Esophagus muscularis mucosa (tissue), 4 donors: Measurements from ENCODE around the gene PGD. TPM values are rescaled to one million over a fixed set of nuclear protein-coding genes. Genes with fewer than 3 reads are reported as not detected.

Experiments
- DNase-seq: peaks from one replicate; pipeline ENCODE4 v3.0.0-alpha.2; 2017; ENCODE audit errors: extremely low spot score
- H3K27ac ChIP-seq, 4 donors: fragments of 200-600 bp; sonication (generic); replicated peaks in 1 of 4; 1 replicate in 3 of 4; 2 replicates in 1 of 4; pipeline ENCODE4 v1.5.1; 2016 to 2019; ENCODE audit warnings: mild to moderate bottlenecking in 1 of 4
- H3K27me3 ChIP-seq, 4 donors: fragments of 200-600 bp; sonication (generic); one replicate each; pipeline versions ENCODE4 v1.5.1 to v1.6.0; 2016 to 2019
- H3K36me3 ChIP-seq, 4 donors: fragments of 200-600 bp; sonication (generic); one replicate each; pipeline ENCODE4 v1.5.1; 2016 to 2019
- H3K4me1 ChIP-seq, 4 donors: fragments of 200-600 bp; sonication (generic); one replicate each; pipeline ENCODE4 v1.5.1; 2016 to 2019
- H3K4me3 ChIP-seq, 4 donors: fragments of 200-600 bp; sonication (generic); 1 replicate in 2 of 4; 2 replicates in 2 of 4; pipeline ENCODE4 v1.5.1; 2016 to 2019; ENCODE audit warnings: mild to moderate bottlenecking in 4 of 4, moderate library complexity in 1 of 4
- H3K9me3 ChIP-seq, 4 donors: fragments of 200-600 bp; sonication (generic); 1 replicate in 3 of 4; 2 replicates in 1 of 4; pipeline ENCODE4 v1.5.1; 2016 to 2019
- CTCF ChIP-seq, 3 experiments: fragments of 200-600 bp in 2 of 3; fragments of 450-650 bp in 1 of 3; sonication (generic) in 2 of 3; IDR thresholded peaks; one replicate each; pipeline ENCODE4 v1.5.1; 2017 to 2019; ENCODE audit warnings: antibody characterized with exemption in 3 of 3, mild to moderate bottlenecking in 2 of 3, moderate library complexity in 1 of 3
- EP300 ChIP-seq: sonication (generic); formaldehyde crosslinking; IDR thresholded peaks from one replicate; pipeline ENCODE4 v1.6.1; 2017; ENCODE audit warnings: antibody characterized with exemption
- POLR2A ChIP-seq: fragments of 450-650 bp; IDR thresholded peaks from one replicate; pipeline ENCODE4 v1.6.1; 2017; ENCODE audit warnings: antibody characterized with exemption, moderate library complexity, mild to moderate bottlenecking, low read depth
- POLR2AphosphoS5 ChIP-seq, 2 donors: sonication (generic); formaldehyde crosslinking; IDR thresholded peaks; one replicate each; pipeline ENCODE4 v1.6.1; 2017; ENCODE audit warnings: antibody characterized with exemption in 2 of 2
- WGBS: methylation state at CpG from one replicate; pipeline ENCODE4 v1.1.5; 2018; 5-methylcytosine and 5-hydroxymethylcytosine counted together
- intact Hi-C: fragments of 100-400 bp; cut with DNase I; formaldehyde crosslinking; loops from one replicate; pipeline ENCODE4 v1.15.1; 2023
- total RNA-seq, 4 donors: library from RNA; depleted of rRNA; stranded (reverse); fragments of >200 nt; gene quantifications; one replicate each; pipeline versions ENCODE4 v1.1.0 to v1.2.1, GENCODE V29; 2016

The PGD gene
- total RNA-seq, 4 donors from 2014 or later = 24.5 to 58.6 (median 51.9) TPM

- peaks cover 6 to 29% (median 22%) of the 10 kb centered on the region in 4 donors for H3K4me1 ChIP-seq
- TF ChIP-seq CTCF (IDR thresholded peaks at IDR 0.05) (no peak), POLR2A (no peak), EP300 (no peak), POLR2AphosphoS5 (IDR thresholded peaks at IDR 0.05) (no peak)
- peaks cover 7 to 42% (median 13%) of the 10 kb centered on the region in 4 donors for H3K36me3 ChIP-seq
- no peaks in the 10 kb centered on the region for H3K9me3 ChIP-seq
- no peaks in the 10 kb centered on the region for H3K27me3 ChIP-seq
- DNase-seq = no peak
- H3K4me3 ChIP-seq = no peak overlapping the region
- intact Hi-C loops = no loop called here
- 73% methylated on average over 4 of the region's 4 CpGs for WGBS
- H3K27ac ChIP-seq = no peak overlapping the region
Measured at GRCh38 chr1:10383630-10384029, 15.2 kb upstream of the PGD start.

- 94% methylated on average over 8 of the region's 8 CpGs for WGBS
- intact Hi-C loops = no loop called here
- TF ChIP-seq POLR2A = no peak
- no peak for TF ChIP-seq CTCF (IDR thresholded peaks at IDR 0.05)
- no peak for TF ChIP-seq EP300
- TF ChIP-seq POLR2AphosphoS5 (IDR thresholded peaks at IDR 0.05) = no peak
Measured at GRCh38 chr1:10384219-10384618, 14.6 kb upstream of the PGD start.

GRCh38 chr1:10386761-10387676 lies 11.8 kb upstream of the PGD start:
- peak overlapping the region in 1 of 4 donors; percentile 27 for H3K4me3 ChIP-seq
- 80% methylated on average over 12 of the region's 12 CpGs for WGBS
- peak overlapping the region; percentile 64 to 74 (median 68) for H3K27ac ChIP-seq
- intact Hi-C loops = no loop called here
- peaks cover 6 to 26% (median 22%) of the 10 kb centered on the region in 4 donors for H3K4me1 ChIP-seq
- H3K9me3 ChIP-seq = no peaks in the 10 kb centered on the region
- TF ChIP-seq CTCF (IDR thresholded peaks at IDR 0.05) (no peak), POLR2A (no peak), POLR2AphosphoS5 (IDR thresholded peaks at IDR 0.05) (no peak), EP300 (no peak)
- peaks cover 0 to 15% (median 4%) of the 10 kb centered on the region in 4 donors for H3K36me3 ChIP-seq
- H3K27me3 ChIP-seq = no peaks in the 10 kb centered on the region
- DNase-seq = no peak

More at GRCh38 chr1:10384219-10384618, 14.6 kb upstream of the PGD start:
- Histone ChIP-seq H3K4me1 (peaks cover 6 to 32% (median 25%) of the 10 kb centered on the region in 4 donors), H3K9me3 (no peaks in the 10 kb centered on the region), H3K36me3 (peaks cover under 1 to 36% (median 7%) of the 10 kb centered on the region in 4 donors), H3K27me3 (no peaks in the 10 kb centered on the region), H3K27ac (no peak overlapping the region), H3K4me3 (no peak overlapping the region)
- DNase-seq = no peak

GRCh38 chr1:10387677-10388386 lies 11.0 kb upstream of the PGD start:
- TF ChIP-seq POLR2A (no peak), CTCF (IDR thresholded peaks at IDR 0.05) (no peak), EP300 (no peak), POLR2AphosphoS5 (IDR thresholded peaks at IDR 0.05) (no peak)
- intact Hi-C loops = no loop called here

More at GRCh38 chr1:10387677-10388386, 11.0 kb upstream of the PGD start:
- H3K27me3 ChIP-seq = no peaks in the 10 kb centered on the region
- H3K4me1 ChIP-seq = peaks cover 6 to 26% (median 22%) of the 10 kb centered on the region in 4 donors
- peak overlapping the region in 2 of 4 donors; percentile 21 to 27 for H3K4me3 ChIP-seq
- no peaks in the 10 kb centered on the region for H3K9me3 ChIP-seq
- 21% methylated on average over 3 of the region's 3 CpGs for WGBS
- H3K27ac ChIP-seq = peak overlapping the region; percentile 64 to 74 (median 68)
- DNase-seq = no peak
- H3K36me3 ChIP-seq = peaks cover 0 to 14% (median under 1%) of the 10 kb centered on the region in 4 donors
